Adrenal gland (tissue), 12 donors: ENCODE results near the gene LRP1. TPM values are rescaled to one million over a fixed set of nuclear protein-coding genes. Genes with fewer than 3 reads are reported as not detected.
A peak's percentile ranks its signal among the peaks of the same experiment; 100 is the strongest.

Experiments
- DNase-seq, 7 donors: peaks; one replicate each; pipeline ENCODE4 v3.0.0-alpha.2; 2019 to 2020
- H3K27ac ChIP-seq, 5 donors: fragments of 200-600 bp; sonication (generic) in 4 of 5; 1 replicate in 3 of 5; 2 replicates in 2 of 5; pipeline versions ENCODE4 v1.5.1 to v1.8.0; 2016 to 2020; ENCODE audit warnings: mild to moderate bottlenecking in 1 of 5
- H3K27me3 ChIP-seq: fragments of 200-600 bp; 2 replicates; pipeline ENCODE4 v1.8.0; 2021
- H3K36me3 ChIP-seq, 2 donors: fragments of 200-600 bp; replicated peaks in 1 of 2; 1 replicate in 1 of 2; 2 replicates in 1 of 2; pipeline versions ENCODE4 v1.5.1 to v1.8.0; 2018 to 2022
- H3K4me1 ChIP-seq, 2 donors: fragments of 200-600 bp; replicated peaks in 1 of 2; 1 replicate in 1 of 2; 2 replicates in 1 of 2; pipeline versions ENCODE4 v1.5.1 to v1.8.0; 2018 to 2021
- H3K4me3 ChIP-seq, 4 donors: fragments of 200-600 bp; sonication (generic) in 3 of 4; one replicate each; pipeline ENCODE4 v1.5.1; 2016 to 2018
- H3K9me3 ChIP-seq, 3 donors: fragments of 200-600 bp; sonication (generic) in 1 of 3; replicated peaks in 1 of 3; 1 replicate in 2 of 3; 2 replicates in 1 of 3; pipeline versions ENCODE4 v1.5.1 to v1.8.0; 2016 to 2021
- CTCF ChIP-seq, 6 experiments: fragments of 450-650 bp in 4 of 6; fragments of 200-600 bp in 2 of 6; sonication (generic) in 1 of 6; IDR thresholded peaks; 1 replicate in 5 of 6; 2 replicates in 1 of 6; pipeline versions ENCODE4 v1.5.1 to v1.8.0; 2016 to 2021; ENCODE audit warnings: antibody characterized with exemption in 6 of 6, mild to moderate bottlenecking in 2 of 6, moderate library complexity in 1 of 6
- POLR2A ChIP-seq, 2 donors: fragments of 450-650 bp; IDR thresholded peaks; one replicate each; pipeline ENCODE4 v1.6.1; 2017; ENCODE audit warnings: antibody characterized with exemption in 2 of 2, mild to moderate bottlenecking in 2 of 2, moderate library complexity in 1 of 2
- WGBS, 4 donors: extraction: QIAGEN DNeasy Blood & Tissue Kit in 2 of 4; methylation state at CpG; one replicate each; pipeline versions ENCODE4 v1.1.5 to v1.1.7; 2013 to 2017; 5-methylcytosine and 5-hydroxymethylcytosine counted together
- intact Hi-C, 2 donors: fragments of 100-400 bp; cut with DNase I; formaldehyde crosslinking; loops; one replicate each; pipeline versions ENCODE4 v1.14.1 to v1.15.0; 2022 to 2023
- polyA plus RNA-seq, 3 donors: library from polyadenylated mRNA; stranded (reverse); fragments of 200-250 nt in 2 of 3; fragments of 350-450 nt in 1 of 3; fragmentation: Illumina TruSeq in 1 of 3; extraction: RNeasy Lipid Tissue Mini Kit (QIAGEN cat#74804) in 1 of 3; gene quantifications; one replicate each; pipeline ENCODE4 v1.2.3, GENCODE V29; 2013 to 2014
- total RNA-seq, 9 donors: library from RNA; depleted of rRNA in 4 of 9; stranded (reverse); fragments of >200 nt in 4 of 9; fragments of 120-200 nt in 1 of 9; fragmentation: NEBNext Ultra II Directional in 1 of 9; extraction: Animal tissue kit (Norgen Biotek cat#: 25700) in 1 of 9; gene quantifications; one replicate each; pipeline versions ENCODE4 v1.1.0 to v1.2.4, GENCODE V29; 2013 to 2023
- donor health status: healthy with polysubstance abuse.
- donor health status: Bipolar disorder and iron deficiency.
- donor health status: DM: yes; HTN: yes; CAD: no.
- donor health status: DM: no; HTN: no; CAD: no.
- donor health status: DM: no; HTN: no; CAD: no.
- donor health status: DM: yes; HTN: yes; CAD: no.

The LRP1 gene
- total and polyA plus RNA-seq, 12 donors, result 18.4 to 307 (median 138) TPM

GRCh38 chr12:57165741-57166140 lies 37.5 kb downstream of the LRP1 start:
- Histone ChIP-seq H3K4me3 (no peak overlapping the region), H3K36me3 (peaks cover 0 to 88% of the 10 kb centered on the region in 2 donors), H3K27ac (no peak overlapping the region), H3K9me3 (no peaks in the 10 kb centered on the region), H3K4me1 (no peaks in the 10 kb centered on the region), H3K27me3 (no peaks in the 10 kb centered on the region)
- no peak for TF ChIP-seq CTCF (IDR thresholded peaks at IDR 0.05)
- no peak for TF ChIP-seq POLR2A (IDR thresholded peaks at IDR 0.05)
- DNase-seq, result no peak
- 88 to 94% (median 91%) methylated on average over 9 to 19 of the region's 19 CpGs for WGBS, 4 donors
- intact Hi-C loops, result no loop called here

DNA sequence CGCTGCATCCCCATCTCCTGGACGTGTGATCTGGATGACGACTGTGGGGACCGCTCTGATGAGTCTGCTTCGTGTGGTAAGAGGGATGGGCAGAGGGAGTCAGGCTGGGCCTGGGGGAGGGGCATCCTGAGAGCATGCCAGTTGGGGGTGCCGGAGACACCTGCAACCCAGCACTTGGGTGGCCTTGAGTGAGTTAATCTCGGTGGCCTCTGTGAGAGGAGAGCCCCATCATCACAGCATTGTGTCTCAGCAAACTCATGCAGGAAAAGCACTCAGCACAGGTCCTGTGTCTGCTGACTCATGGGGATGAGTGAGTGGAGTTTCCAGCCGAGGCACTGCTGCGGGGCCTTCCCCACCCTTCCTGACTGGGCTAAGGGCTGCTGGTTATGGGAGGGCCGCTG lies 38.7 kb downstream of the LRP1 start:
- Histone ChIP-seq H3K4me3 (no peak overlapping the region), H3K27ac (peak overlapping the region in 1 of 5 donors; percentile 43), H3K36me3 (peaks cover 0 to 80% of the 10 kb centered on the region in 2 donors), H3K4me1 (no peaks in the 10 kb centered on the region), H3K27me3 (no peaks in the 10 kb centered on the region), H3K9me3 (no peaks in the 10 kb centered on the region)
- peak in 2 of 7 donors; percentile 33 to 68 for DNase-seq
- intact Hi-C loops, result no loop called here
- no peak for TF ChIP-seq POLR2A (IDR thresholded peaks at IDR 0.05)
- no peak for TF ChIP-seq CTCF (IDR thresholded peaks at IDR 0.05)
- 66 to 71% (median 67%) methylated on average over 7 to 10 of the region's 10 CpGs for WGBS, 4 donors

- no peak overlapping the region for H3K27ac ChIP-seq
- whole genome bisulfite sequencing, 4 donors, result 87 to 93% (median 90%) methylated on average over 10 of the region's 10 CpGs
- intact Hi-C loops, result no loop called here
- no peaks in the 10 kb centered on the region for H3K27me3 ChIP-seq
- H3K4me1 ChIP-seq, result no peaks in the 10 kb centered on the region
- DNase-seq, result no peak
- H3K4me3 ChIP-seq, result no peak overlapping the region
- H3K36me3 ChIP-seq, result peaks cover 0 to 79% of the 10 kb centered on the region in 2 donors
- no peaks in the 10 kb centered on the region for H3K9me3 ChIP-seq
- TF ChIP-seq POLR2A (IDR thresholded peaks at IDR 0.05) (no peak), CTCF (IDR thresholded peaks at IDR 0.05) (no peak)
Measured at GRCh38 chr12:57168058-57168457, 39.8 kb downstream of the LRP1 start.

- DNase-seq, result peak in 6 of 7 donors; percentile 60 to 76 (median 66)
- intact Hi-C loops, result no loop called here
- TF ChIP-seq POLR2A (IDR thresholded peaks at IDR 0.05) (no peak), CTCF (IDR thresholded peaks at IDR 0.05) (no peak)
- no peak overlapping the region for H3K4me3 ChIP-seq
- 60 to 77% (median 70%) methylated on average over 21 to 23 of the region's 23 CpGs for WGBS, 4 donors
- no peaks in the 10 kb centered on the region for H3K27me3 ChIP-seq
- peaks cover 0 to 82% of the 10 kb centered on the region in 2 donors for H3K36me3 ChIP-seq
- H3K4me1 ChIP-seq, result no peaks in the 10 kb centered on the region
- no peaks in the 10 kb centered on the region for H3K9me3 ChIP-seq
- H3K27ac ChIP-seq, result peak overlapping the region in 1 of 5 donors; percentile 52
Measured at GRCh38 chr12:57169046-57169795, 40.9 kb downstream of the LRP1 start.
